GM20431 (cell line): ENCODE data around the gene DOCK10.

Source experiments
- in situ Hi-C: fragments of 300-500 bp; cut with MseI, MboI; formaldehyde crosslinking; loops from one replicate; pipeline ENCODE4 v1.15.0; 2020; ENCODE audit warnings: low sequenced_read_pairs; ENCODE audit not compliant: unreplicated experiment

DOCK10 gene

DNA sequence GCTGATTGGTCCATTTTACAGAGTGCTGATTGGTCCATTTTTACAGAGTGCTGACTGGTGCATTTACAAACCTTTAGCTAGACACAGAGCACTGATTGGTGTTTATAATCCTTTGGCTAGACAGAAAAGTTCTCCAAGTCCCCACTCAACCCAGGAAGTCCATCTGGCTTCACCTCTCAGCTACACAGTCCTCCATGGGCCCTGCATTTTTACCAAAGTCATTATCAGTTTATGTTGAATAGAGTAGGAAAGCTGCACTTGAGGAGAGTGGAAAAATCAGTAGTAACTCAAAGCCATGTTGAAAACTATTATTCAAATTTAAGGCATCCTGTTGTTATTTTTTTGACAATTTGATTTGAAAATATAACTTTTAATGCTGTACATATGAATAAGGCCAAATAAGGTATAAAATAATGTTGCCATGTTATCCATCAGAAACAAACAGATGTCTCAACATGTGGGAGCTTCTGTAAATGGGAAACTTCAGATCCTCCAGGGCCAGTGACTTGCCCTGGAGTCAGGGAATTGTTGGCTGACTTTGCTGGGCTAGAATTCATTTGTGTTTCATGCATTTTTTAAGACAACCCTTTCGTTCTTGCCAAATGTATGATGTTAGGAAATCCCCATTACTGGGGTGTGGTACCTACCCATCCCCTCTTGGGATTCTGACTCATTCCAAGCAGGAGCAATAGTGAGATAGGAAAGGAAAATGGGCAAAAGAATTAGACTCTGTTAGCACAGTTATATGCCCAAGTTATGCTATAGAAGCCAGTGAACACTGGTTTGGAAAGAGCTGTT is 288.3 kb downstream of the DOCK10 start:
- in situ Hi-C loops: no loop called here

DNA sequence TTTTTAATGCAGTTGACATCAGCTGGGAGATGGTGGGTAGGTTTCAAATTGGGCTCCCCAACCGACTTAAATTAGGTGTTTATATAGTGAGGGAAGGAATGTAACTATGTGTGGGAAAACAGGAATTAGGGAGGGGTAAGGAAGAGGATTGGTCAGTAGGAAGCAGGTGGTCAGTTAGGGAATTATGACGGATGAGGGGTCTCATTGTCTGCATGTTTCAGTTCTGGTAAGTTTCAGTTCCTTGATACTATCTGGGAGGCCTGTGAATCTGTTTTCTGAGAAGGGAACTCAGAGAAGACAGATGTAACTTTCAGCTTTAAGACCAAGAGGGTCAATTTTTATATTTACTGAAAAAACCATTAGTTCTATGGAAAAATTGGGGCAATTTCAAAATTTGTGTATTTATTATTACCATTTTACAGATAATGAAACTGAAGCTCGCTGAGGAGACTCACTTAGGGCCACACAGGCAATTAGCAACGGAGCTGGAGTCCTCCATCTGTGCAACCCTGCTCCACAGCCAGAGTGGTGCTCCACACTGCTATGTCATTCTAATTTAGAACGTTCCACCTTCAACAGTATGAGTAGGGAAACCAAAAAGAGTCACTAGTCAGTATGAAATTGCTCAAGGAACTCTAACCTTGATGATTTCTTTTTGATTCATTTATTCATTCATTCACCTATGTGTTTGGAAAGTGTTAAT is 290.1 kb downstream of the DOCK10 start:
- in situ Hi-C loops: no loop called here

DNA sequence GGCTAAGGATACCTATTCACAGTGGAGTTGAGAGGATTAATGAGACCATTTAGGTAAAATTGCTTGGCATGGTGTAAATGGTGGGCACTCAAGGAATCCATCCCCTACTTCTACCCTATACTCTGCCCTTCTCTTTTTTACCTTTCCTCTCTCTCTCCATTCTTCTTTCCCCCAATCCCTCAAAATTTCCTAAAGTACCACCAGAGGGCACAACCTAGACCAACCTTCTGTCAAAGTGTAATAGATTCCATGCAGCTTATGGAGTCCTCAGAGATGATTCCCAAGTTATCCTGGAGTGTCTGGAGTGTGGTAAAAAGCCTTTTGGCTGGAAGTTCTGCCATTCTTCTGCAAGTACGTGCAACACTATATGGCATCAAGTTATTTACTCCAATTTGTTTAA is 293.1 kb downstream of the DOCK10 start:
- in situ Hi-C loops: no loop called here

DNA sequence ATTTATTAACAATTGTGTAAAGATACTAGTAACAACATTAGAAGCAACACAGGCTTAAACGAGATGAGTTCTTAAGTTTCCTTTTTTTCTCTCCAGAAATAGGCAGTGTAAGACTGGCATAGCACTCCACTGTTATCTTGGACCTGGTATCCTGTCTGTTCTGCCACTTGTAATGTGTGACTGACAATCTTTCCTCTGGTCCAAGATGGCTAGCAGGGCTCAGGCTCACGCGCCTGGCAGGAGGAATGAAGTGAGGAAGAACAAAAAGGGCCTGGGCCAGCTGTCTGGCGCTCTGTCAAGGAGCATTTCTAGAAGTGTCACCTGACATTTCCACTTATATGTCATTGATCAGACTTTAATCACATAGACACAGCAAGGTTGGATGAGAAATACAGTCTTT is 294.5 kb downstream of the DOCK10 start:
- in situ Hi-C loops: no loop called here

DNA sequence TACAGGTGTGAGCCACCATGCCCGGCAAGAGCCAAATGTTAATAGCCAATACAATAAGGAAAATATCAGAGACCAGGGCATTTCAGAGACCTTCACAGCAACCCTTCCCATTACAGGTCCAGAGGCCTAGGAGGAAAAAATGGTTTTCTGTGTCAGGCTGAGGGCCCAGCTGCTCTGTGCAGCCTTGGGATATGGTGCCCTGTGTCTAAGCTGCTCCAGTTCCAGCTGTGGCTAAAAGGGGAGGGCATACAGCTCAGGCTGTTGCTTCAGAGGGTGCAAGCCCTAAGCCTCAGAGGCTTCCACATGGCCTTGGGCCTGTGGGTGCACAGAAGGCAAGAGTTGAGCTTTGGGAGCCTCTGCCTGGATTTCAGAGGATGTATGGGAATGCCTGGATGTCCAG is 306.0 kb downstream of the DOCK10 start:
- in situ Hi-C loops: no loop called here

DNA sequence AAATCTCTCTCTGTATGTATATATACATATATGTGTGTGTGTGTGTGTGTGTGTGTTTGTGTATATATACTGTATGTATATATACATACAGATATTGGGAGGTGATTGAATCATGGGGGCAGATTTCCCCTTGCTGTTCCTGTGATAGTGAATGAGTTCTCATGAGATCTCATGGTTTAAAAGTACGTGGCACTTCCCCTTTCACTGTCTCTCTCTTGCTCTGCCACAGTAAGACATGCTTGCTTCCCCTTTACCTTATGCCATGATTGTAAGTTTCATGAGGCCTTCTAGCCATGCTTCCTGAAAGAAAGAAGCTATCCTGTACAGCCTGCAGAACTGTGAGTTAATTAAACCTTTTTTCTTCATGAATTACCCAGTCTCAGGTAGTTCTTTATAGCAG is 307.3 kb downstream of the DOCK10 start:
- in situ Hi-C loops: no loop called here

DNA sequence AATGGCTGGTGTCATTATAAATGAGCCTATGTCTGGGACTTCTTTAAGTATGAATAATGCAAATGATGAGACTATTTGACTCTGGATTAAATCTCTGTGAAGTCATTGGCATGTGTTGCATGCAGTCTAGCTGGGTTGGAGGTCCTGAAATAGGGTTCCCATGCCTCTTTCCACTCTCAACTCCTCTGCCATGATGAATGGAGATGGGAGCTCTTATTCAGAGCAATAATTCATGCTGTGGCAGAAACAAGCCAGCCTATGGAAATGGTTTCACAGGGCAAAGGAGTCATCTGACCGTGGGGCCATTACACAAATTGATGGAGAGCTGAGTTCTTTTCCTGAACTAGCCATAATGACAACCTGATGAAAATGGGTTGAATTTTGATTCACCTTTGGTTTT is 310.6 kb downstream of the DOCK10 start:
- in situ Hi-C loops: no loop called here

DNA sequence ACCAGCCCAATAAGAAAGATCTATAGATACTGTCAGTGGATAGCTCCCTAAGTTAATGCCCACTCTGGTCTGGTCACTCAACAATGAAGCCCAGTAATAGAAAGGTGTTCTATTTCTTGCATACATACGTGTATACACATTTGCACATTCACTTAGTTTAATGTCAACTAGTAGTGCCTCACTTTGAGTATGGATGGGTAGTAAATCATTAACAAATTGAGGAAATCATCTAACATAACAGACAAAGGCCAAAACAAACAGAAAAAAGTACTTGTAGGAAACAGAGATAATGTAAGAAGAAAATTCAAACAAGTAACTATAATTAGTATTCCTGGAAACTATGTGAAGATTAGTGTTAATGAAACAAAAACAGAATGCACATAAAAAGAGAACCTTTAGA is 312.8 kb downstream of the DOCK10 start:
- in situ Hi-C loops: no loop called here

DNA sequence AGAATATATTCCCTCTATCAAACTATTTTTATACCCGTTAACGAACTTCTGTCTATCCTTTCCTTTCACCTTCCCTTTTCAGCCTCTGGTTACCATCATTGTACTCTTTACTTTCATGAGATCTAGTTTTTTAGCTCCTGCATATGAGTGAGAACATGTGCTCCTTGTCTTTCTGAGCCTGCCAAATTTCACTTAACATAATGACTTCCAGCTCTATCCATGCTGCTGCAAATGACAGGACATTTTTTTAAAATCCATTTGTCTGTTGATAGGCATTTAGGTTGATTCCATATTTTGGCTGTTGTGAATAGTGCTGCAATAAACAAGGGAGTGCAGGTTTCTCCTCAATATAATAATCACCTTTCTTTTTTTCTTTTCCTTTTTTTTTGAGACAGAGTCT is 317.9 kb downstream of the DOCK10 start:
- in situ Hi-C loops: no loop called here

DNA sequence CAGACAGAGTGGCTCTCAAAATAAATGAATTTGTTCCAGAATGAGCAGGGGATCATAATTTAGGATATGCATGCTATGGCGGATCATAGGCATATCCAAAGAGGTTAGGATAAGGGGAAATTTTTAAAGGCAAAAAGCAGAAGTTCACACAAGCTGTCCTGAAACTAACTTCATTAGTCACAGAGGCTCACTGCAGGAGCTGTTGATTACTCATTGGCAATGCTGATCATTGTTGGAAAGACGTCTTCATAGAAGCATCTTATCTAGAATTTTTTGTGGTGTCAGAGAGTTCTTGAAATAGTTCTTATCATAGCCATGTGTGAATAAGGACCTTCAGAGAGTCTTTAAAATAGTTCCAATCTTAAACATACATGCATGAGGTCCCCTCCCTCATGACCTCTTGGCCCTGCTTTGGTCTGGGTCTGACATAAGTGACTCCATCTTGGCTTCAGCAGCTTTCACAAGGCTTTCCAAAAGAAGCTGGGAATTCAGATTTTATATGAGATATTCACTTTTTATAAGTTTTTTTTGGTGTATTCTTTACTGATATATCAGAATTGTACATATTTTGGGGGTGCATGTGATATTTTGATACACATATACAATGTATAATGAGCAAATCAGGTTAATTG is 318.6 kb downstream of the DOCK10 start:
- in situ Hi-C loops: no loop called here

DNA sequence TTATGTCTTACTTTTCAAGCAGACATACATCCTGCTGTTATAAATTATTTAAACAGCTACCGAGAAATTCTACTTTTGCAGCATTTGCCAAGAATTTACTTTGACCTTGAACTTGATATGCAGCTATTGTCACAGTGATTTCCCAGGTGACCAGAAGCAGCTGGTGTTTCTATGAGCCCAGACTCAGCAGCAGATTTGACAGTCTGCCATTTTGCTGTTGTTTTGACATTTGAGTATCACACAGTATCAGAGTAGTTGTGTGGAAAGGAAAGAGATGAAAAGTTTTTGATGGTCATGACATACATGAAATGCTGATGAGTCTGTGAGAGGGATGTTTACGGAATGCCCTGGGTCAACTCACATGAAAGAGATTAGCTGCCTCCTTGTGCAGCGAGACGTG is 319.5 kb downstream of the DOCK10 start:
- in situ Hi-C loops: no loop called here

DNA sequence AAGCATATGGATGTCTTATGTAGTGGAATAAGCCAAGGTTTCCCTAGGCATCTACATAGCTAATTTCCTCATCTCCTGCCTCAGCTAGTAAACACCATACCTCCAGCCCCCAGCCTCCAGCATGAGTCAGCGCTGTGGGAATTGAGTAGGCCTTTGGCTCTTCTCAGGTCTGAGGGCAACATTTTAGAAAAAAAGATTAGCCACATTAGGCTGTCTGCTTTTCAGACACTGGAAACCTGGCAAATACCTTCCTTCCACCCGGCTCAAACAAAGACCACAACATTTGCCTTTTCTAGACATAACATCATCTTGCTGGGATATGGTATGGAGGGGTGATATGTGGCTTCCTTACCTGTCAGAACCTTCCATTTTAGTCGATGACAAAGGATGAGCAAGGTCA is 320.0 kb downstream of the DOCK10 start:
- in situ Hi-C loops: no loop called here

DNA sequence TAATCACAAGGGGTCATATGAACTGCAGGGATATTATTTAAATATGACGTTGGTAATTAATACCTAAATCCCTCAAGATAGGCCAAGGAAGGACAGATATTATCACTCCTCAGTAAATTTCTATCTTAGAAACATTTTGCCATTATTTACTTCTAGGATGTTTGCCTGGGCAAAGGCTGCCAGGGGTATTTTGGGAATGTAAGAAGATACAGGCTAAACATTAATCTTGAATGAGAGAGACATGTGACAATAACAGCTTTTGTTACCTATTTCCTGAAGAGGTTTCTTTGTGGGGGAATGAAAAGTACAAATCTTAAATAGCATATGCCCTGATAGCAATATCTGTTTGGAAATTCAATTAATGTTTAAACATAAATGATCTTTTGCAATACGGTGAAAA is 325.3 kb downstream of the DOCK10 start:
- in situ Hi-C loops: no loop called here

DNA sequence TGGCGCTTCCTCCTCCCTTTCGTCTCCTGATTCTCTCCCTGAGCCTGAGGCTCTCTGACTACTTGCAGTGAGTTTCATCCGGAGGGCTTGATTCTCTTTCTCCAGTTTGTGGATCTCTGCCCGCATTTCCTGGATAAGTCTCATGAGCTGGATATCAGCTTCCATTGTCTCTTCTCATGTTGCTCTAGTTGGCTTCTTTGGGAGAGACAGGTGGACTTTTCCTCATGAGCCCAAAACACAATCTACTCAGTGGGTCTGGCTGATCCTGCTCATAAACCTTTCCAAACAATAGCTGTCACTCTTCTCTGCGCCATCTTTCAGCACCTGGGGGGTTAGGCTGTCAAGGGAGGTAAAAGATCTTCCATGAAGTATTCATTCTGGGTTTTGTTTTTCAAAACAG is 326.1 kb downstream of the DOCK10 start, which contains the start of gene CCDC195:
TSS of gene CCDC195 (minus strand) at position 165 of the 400 bp plus-strand sequence. CDS start at position 165, 0 bp downstream.
- in situ Hi-C loops: no loop called here
